Fibroblast of skin of left biceps (primary cell): ENCODE measurements around the gene AFAP1L1.

Source experiments
- DNase-seq, 2 experiments: peaks; one replicate each; pipeline ENCODE4 v3.0.0-alpha.2; 2013; ENCODE audit warnings: low read depth in 2 of 2

The AFAP1L1 gene

DNA sequence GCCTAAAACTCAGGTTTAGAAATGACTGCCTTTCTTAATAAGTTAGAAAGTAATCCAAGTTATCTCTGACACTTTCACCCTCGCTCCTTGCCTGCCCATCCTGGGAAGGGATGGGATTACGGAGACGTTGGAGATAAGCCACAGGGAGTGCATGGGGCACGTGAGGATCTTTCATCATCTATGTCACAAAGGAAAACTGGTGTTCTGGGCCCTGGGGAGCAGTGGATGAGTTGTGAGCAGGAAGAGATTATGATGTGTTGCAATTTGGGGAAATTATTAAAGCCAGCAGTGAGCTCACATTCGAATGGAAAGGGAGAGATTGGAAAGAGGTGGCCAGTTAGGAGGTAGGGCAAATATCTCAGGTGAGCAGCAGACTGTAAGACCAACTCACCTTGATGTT lies 12.8 kb downstream of the AFAP1L1 start:
- no peak for DNase-seq

DNA sequence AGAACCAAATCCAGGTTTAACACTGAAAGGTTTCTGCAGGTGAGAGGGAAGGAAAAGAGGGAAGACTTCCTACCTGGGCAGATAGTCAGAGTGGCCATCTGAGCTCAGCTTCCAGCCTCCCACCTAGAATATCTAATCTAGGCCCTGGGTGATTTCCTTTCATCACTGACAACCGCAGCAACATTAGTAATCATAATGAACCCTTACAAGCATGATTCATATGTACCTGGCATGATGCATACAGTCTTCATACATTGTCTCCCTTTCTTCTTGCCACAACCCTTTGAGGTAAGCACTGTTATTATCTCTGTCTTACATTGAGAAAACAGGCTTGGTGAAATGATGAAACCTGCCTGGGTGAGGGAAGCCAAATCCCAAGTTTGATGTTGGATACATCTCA lies 13.5 kb downstream of the AFAP1L1 start:
- DNase-seq, result no peak

DNA sequence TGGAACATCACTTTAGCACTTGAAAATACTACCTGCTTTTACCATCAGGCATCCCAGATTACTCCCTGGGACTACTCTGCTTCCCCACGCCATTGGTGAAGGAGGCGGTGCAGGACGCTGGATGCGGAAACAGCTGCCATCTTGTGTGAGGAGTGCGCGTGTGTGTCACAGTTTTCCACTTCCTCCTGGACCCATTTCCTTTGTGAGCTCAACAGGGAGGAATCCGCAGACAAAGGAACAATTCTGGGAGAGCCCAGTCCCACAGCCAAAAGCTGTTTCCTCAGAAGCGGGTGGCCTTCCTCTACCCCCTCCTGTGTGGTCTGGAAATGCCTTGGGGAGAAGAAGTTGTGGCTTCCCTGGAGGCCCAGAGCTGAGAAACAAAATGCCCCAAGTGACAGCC lies 16.8 kb downstream of the AFAP1L1 start:
- no peak for DNase-seq

- no peak for DNase-seq
These were observed 17.6 kb downstream of the AFAP1L1 start for GRCh38 chr5:149289301-149289700.

GRCh38 chr5:149294872-149295829 lies 23.5 kb downstream of the AFAP1L1 start:
- DNase-seq, result no peak

DNA sequence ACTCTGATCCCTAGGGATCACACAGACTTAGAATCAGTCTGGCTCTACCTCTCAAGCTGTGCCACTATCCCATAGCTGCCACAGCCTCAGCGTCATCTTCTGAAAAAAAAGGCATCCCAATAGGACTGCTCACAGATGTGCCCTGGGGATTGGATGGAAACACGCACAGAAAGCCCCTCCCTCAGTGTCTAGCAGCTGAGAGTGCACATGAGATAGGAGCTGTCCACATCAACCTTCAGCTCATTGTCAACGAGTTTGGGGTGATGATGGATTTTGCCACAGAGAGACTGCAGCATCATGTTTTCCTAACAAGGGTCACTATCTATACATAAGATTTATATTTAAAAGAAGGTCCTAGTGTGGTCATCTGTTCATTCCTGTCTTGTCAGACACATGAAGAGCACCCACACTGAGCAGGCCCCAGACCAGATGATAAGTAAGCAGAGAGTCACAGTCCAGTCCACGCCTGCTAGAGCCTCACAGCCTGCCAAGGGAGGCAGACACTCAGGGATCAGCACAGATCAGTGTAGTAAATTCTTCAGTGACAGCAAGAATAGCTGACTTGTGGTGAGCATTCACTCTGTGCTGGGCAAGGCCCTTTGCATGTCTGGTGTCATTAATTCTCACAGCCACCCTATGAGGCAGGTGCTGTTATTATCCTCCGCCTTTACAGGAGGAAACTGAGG lies 25.8 kb downstream of the AFAP1L1 start:
- no peak for DNase-seq

DNA sequence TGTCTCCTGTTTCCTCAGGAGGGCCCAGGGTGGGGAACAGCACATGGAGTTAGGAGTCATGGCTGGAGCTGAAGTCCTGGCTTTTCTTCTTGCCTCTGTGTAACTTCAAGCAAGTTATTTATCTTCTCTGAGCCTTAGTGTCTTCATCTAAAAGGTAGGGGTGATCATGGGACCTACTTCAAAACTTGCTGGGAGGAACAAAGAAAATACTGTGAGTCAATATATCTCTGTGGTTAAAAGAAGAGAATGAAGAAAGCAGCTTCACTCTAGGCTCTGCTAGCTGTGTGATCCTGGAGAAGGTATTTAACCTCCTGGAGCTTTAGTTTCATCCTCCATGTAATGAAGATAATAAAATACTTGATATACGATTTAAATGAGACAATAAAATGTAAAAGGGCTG lies 26.5 kb downstream of the AFAP1L1 start:
- DNase-seq, result no peak

- DNase-seq, result no peak
These were observed 27.3 kb downstream of the AFAP1L1 start for GRCh38 chr5:149298842-149299404.

GRCh38 chr5:149299451-149300054 lies 27.9 kb downstream of the AFAP1L1 start:
- no peak for DNase-seq

DNA sequence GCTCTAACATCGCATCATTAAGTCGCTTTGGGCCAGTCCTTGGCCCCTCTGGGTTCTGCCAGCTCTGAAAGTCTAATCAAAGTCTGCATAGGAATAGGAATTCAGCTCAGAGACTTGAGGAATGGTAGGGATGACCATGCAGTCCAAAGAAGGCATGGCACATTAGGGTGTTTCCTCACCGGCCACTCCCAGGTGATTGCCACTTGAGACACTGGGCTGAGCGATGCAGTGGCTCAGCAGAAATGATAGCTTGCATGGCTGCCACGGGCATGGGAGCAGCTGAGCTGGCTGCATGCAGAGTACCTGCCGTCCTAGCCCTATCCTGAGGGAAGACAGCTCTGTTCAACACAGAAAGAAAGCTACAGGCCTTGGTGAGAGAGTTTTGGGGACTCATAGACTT lies 28.8 kb downstream of the AFAP1L1 start:
- no peak for DNase-seq

GRCh38 chr5:149301049-149301743 lies 29.5 kb downstream of the AFAP1L1 start:
- DNase-seq, result no peak

DNA sequence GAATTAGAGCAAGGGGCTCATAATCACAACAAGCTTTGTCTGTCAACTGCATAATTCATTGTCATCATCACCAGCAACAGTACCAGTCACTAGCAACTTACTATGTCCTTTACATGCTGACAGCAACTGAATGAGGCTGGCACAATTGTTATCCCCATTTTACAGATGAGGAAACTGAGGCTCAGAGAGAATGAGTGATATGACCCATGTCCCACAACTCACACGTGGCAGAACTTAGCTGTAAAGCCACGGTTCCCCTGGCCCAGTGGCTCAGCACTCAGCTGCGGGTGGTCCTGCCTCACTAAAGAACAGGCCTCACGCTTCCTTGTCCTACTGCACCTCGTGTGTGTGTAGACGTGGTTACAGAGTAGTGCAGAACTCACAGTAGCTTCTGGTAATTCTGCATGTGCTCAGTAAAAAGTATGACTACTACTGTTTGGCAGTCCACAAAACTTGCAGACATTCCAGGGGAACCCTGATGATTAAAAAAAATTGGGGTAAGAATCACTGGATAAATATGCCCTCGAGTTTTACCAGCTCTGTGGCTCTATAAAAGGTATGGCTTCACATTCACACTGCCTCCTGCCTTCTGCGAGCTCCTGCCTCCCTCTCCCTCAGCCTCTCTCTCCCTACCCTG lies 30.2 kb downstream of the AFAP1L1 start:
- peak in 1 of 2 experiments; percentile 12 for DNase-seq

GRCh38 chr5:149302641-149303040 lies 31.0 kb downstream of the AFAP1L1 start:
- DNase-seq, result no peak

GRCh38 chr5:149303210-149303609 lies 31.6 kb downstream of the AFAP1L1 start:
- no peak for DNase-seq

DNA sequence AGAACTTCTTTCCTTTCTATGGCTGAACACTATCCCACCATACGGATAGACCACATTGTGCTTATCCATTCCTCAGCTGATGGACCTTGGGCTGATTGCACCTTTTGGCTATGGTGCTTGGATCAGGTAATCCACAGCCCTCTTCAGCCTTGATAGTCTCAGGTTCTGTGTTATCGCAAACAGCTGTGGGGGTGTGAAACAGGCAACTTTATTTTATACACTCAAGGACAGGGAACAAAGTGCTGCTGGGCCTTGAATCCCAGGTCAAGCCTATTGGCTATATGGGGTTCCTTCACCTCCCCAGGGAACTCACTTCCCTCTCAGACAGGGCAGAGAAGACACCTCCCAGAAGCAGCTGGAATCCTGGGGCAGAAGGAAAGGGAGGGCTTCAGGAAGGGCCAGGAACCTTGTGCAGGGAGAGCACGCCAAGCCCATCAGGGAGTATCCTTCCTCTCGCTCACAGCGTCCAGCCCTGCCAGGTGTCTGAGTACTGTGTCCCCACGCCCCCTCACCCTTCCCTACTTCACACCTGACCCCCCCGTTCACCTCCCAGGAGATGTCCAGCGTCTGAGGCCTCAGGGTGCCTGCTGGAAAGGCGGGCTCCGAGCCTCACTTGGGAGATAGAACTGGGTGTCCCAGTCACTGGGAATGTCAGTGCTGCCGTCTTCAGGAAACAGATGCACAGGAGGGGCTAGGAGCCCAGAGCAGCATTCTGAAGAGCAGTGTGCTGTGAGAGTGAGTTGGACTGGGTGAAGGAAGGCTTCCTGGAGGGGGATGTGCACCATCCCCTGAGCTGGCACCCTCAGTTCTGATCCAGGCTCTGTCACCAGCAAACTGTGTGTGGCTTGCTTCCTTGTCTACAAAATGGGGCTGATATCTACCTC lies 32.8 kb downstream of the AFAP1L1 start:
- DNase-seq, result no peak

- DNase-seq, result no peak
These were observed 37.7 kb downstream of the AFAP1L1 start for GRCh38 chr5:149309354-149309753.

DNA sequence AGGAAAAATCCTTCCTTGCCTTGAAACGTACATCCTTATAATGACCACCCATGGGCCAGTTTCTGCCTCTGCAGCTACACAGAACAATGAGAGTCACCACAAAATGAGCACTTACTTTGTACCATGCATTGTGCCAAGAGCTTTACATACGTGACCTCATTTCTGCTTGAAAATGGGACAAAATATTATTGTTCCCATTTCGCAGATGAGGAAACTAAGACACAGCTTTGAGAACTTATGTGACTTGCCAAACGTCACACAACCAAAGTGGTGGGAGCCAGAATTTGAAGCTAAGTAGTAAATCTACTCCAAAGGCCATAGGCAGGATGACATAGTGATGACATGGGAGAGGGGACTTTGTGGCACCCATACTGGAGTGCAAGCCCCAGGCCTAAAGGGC lies 38.8 kb downstream of the AFAP1L1 start:
- no peak for DNase-seq

GRCh38 chr5:149310947-149311658 lies 39.4 kb downstream of the AFAP1L1 start:
- peak; percentile 28 to 50 for DNase-seq

DNA sequence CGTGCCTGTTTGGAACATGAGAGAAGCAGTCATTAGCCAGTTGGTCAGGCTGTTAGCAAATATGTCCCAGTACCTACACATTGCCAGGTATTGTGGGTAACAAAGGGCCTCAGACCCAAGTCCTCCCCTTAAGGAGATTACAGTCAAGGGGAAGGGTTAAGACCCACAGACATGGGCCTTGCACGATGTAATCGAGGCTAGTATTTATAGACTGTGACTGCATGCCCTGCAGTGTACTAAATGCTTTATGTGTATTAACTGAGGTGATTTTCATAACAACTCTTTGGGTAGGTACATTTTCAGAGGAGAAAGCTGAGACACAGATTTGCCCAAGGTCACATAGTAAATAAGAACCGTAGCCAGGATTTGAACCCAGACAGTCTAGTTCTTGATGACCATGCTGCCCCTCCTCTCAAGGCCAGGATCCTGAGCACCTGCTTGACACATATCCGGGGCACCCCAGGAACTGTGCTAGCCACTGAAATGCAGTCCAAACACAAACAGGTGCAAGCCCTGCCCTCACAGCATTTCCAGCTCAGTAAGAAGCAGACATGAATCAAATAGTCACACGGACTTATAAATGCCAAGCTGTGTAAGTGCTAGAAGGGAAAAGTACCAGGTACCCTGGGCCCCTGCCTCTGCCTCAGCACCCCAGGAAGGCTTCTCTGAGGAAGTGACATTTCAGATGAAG lies 41.6 kb downstream of the AFAP1L1 start:
- no peak for DNase-seq
